Uterus (tissue), 4 donors: ENCODE measurements around the gene TAGLN3. TPM values are rescaled to one million over a fixed set of nuclear protein-coding genes. Genes with fewer than 3 reads are reported as not detected.

ENCODE experiments used
- DNase-seq, 2 donors: peaks; one replicate each; pipeline ENCODE4 v3.0.0-alpha.2; 2019 to 2020
- H3K27ac ChIP-seq, 2 donors: fragments of 200-600 bp; sonication (generic); 1 replicate in 1 of 2; 2 replicates in 1 of 2; pipeline ENCODE4 v1.5.1; 2016 to 2018
- H3K27me3 ChIP-seq, 2 donors: fragments of 200-600 bp; sonication (generic); one replicate each; pipeline ENCODE4 v1.5.1; 2018 to 2019; ENCODE audit warnings: control low read depth in 1 of 2
- H3K36me3 ChIP-seq, 2 donors: fragments of 200-600 bp; sonication (generic); one replicate each; pipeline ENCODE4 v1.5.1; 2019; ENCODE audit warnings: control low read depth in 1 of 2
- H3K4me1 ChIP-seq, 2 donors: fragments of 200-600 bp; sonication (generic); one replicate each; pipeline ENCODE4 v1.5.1; 2018 to 2019; ENCODE audit warnings: control low read depth in 1 of 2
- H3K4me3 ChIP-seq, 2 donors: fragments of 200-600 bp; sonication (generic); 1 replicate in 1 of 2; 2 replicates in 1 of 2; pipeline ENCODE4 v1.5.1; 2018 to 2019; ENCODE audit warnings: mild to moderate bottlenecking in 1 of 2
- H3K9me3 ChIP-seq, 2 donors: fragments of 200-600 bp; sonication (generic); one replicate each; pipeline ENCODE4 v1.5.1; 2019; ENCODE audit warnings: control low read depth in 1 of 2
- CTCF ChIP-seq, 4 experiments: fragments of 200-600 bp in 2 of 4; fragments of 450-650 bp in 2 of 4; sonication (generic) in 2 of 4; IDR thresholded peaks; one replicate each; pipeline ENCODE4 v1.5.1; 2016 to 2019; ENCODE audit warnings: antibody characterized with exemption in 4 of 4, mild to moderate bottlenecking in 2 of 4, moderate library complexity in 1 of 4
- POLR2A ChIP-seq, 2 donors: fragments of 450-650 bp; IDR thresholded peaks; one replicate each; pipeline ENCODE4 v1.6.1; 2016; ENCODE audit warnings: antibody characterized with exemption in 2 of 2, mild to moderate bottlenecking in 1 of 2, moderate library complexity in 1 of 2
- intact Hi-C: fragments of 100-400 bp; cut with DNase I; formaldehyde crosslinking; loops from one replicate; pipeline ENCODE4 v1.15.1; 2023; ENCODE audit warnings: low total_unique reads
- total RNA-seq, 4 donors: library from RNA; depleted of rRNA in 3 of 4; stranded (reverse); fragments of >200 nt in 3 of 4; gene quantifications; one replicate each; pipeline versions ENCODE4 v1.1.0 to v1.2.4, GENCODE V29; 2014 to 2023
- donor health status: DM: yes; HTN: yes; CAD: no.

TAGLN3 gene
- total RNA-seq, 4 donors from 2014 or later: 0.48 to 11.2 TPM; not detected in 2

DNA sequence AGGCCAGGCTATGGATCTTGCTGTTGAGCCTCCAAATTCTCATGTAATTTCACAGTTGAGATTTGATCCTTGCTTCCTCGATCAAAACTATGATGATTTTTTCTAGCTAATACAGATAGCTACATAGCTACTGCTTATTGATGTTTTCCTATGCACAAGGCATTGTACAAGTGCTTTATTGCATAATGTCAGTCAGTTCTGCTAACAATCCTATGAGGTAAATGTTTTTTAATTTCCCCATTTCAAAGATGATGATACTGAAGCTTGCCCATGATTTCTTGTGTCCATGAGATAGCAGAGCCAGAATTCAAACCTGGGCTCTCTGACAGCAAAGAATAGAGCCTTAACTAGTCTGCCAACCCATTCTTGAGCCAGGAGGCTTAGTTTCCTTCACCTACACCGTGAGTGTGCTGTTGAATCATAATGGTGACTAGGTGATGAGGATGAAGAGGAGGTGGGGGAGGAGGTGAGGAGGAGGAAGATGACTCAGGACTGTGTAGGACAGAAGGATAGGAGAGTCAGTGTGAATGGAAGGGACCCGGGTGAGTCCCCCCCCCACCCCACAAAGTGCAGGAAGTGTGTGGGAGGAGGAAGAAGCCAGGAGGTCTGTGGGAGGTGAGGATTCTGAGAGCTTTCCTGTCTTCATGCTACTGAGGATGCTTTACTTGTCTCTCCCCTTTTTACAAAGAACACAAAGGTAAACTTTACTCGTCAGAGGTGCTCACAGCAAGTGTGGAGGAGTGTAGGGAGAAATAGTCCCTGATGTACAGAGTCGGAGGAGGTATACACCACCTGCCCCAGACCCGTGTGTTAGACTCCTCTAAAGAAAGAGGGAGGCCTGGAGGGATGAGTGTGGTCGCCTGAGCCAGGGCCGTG, 3.6 kb downstream of the TAGLN3 start:
- no peak for DNase-seq
- no peak overlapping the region for H3K27ac ChIP-seq
- H3K36me3 ChIP-seq: no peaks in the 10 kb centered on the region
- no peaks in the 10 kb centered on the region for H3K27me3 ChIP-seq
- peaks cover 0 to 4% of the 10 kb centered on the region in 2 donors for H3K4me1 ChIP-seq
- TF ChIP-seq CTCF (IDR thresholded peaks at IDR 0.05) (no peak), POLR2A (IDR thresholded peaks at IDR 0.05) (no peak)
- no peaks in the 10 kb centered on the region for H3K9me3 ChIP-seq
- intact Hi-C loops: no loop called here
- no peak overlapping the region for H3K4me3 ChIP-seq

DNA sequence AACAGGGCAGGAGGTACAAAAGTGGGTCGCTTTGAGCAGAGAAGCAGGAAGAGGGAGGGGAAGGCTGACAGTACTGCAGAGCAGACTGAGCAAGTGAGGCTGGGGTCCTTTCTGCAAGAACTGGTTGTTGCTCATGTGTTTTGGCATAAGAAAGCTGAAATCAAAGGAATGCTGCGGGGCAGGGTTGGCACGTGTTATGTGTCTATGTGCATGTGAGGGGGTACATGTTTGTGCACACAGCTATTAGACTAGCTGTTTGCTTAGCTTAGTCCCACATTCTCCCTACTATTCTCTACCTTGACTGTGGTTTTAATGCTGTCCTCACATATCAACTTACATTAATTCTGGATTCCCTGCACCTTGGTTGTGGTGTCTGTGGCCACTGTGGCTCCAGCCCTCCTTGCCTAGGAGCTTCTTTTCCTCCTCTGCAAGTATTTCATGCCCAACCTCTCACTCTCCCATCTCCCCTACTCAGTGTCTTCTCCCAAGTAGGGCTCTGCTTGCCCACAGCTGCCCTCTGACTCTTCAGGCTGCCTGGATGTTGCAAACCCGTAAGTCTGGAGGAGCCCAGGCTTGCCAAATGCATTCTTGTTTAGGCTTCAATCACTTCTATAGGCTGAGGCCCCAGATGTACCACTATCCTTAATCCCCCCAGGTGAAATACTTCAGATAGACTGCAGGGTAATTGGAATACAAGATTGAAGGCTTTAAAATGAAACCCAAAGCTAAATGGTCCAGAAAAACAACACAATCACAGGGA, 4.8 kb downstream of the TAGLN3 start:
- H3K4me1 ChIP-seq: peaks cover 0 to 4% of the 10 kb centered on the region in 2 donors
- H3K27ac ChIP-seq: no peak overlapping the region
- H3K9me3 ChIP-seq: no peaks in the 10 kb centered on the region
- intact Hi-C loops: no loop called here
- no peaks in the 10 kb centered on the region for H3K36me3 ChIP-seq
- DNase-seq: no peak
- H3K4me3 ChIP-seq: no peak overlapping the region
- TF ChIP-seq POLR2A (IDR thresholded peaks at IDR 0.05): no peak
- no peak for TF ChIP-seq CTCF (IDR thresholded peaks at IDR 0.05)
- H3K27me3 ChIP-seq: no peaks in the 10 kb centered on the region

- intact Hi-C loops: no loop called here
- Histone ChIP-seq H3K36me3 (no peaks in the 10 kb centered on the region), H3K4me3 (no peak overlapping the region), H3K27me3 (no peaks in the 10 kb centered on the region), H3K27ac (no peak overlapping the region), H3K9me3 (no peaks in the 10 kb centered on the region), H3K4me1 (no peaks in the 10 kb centered on the region)
- TF ChIP-seq POLR2A (IDR thresholded peaks at IDR 0.05): no peak
- TF ChIP-seq CTCF (IDR thresholded peaks at IDR 0.05): no peak
- no peak for DNase-seq
Observed at GRCh38 chr3:112004187-112004586, 5.5 kb downstream of the TAGLN3 start.

DNA sequence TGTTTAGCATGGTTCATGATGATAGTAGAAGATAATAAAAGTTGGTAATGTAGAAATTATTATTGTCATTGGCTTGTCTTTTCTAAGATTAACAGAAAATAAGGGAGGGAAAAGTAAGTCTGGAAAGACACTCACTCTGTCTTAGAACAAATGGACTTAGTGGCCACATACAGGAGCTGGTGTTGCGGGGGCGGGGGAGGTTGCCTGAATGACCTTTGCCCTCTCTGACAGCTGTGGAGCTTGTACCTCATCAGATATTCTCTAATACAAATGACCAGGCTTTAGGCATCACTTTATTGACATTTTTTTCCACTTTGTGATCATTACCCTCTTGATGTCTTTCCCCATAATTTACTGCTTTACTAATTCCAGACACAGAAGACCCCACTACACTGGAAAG, 5.9 kb downstream of the TAGLN3 start:
- no peak overlapping the region for H3K27ac ChIP-seq
- no peak overlapping the region for H3K4me3 ChIP-seq
- H3K9me3 ChIP-seq: no peaks in the 10 kb centered on the region
- H3K36me3 ChIP-seq: no peaks in the 10 kb centered on the region
- TF ChIP-seq POLR2A (IDR thresholded peaks at IDR 0.05) (no peak), CTCF (IDR thresholded peaks at IDR 0.05) (no peak)
- no peaks in the 10 kb centered on the region for H3K27me3 ChIP-seq
- intact Hi-C loops: no loop called here
- DNase-seq: no peak
- no peaks in the 10 kb centered on the region for H3K4me1 ChIP-seq

- no peak for DNase-seq
- Histone ChIP-seq H3K36me3 (no peaks in the 10 kb centered on the region), H3K27me3 (no peaks in the 10 kb centered on the region), H3K4me1 (no peaks in the 10 kb centered on the region), H3K27ac (no peak overlapping the region), H3K4me3 (no peak overlapping the region), H3K9me3 (no peaks in the 10 kb centered on the region)
- intact Hi-C loops: no loop called here
- TF ChIP-seq CTCF (IDR thresholded peaks at IDR 0.05) (no peak), POLR2A (IDR thresholded peaks at IDR 0.05) (no peak)
Observed at GRCh38 chr3:112005091-112005672, 6.5 kb downstream of the TAGLN3 start.
